HUES48 (cell line): Measurements from ENCODE around the gene CRYBB2.
"Not testable (repeated sequence)": the region's sequence is repeated elsewhere in the genome, so short reads cannot be mapped to it uniquely, and the experiment has no call there.

Experiments
- H3K27ac ChIP-seq: one replicate; pipeline ENCODE4 v1.7.0; 2013; ENCODE audit warnings: low read depth, low read length, inconsistent platforms
- H3K27me3 ChIP-seq: 2 replicates; pipeline ENCODE4 v1.6.1; 2013; ENCODE audit warnings: mild to moderate bottlenecking, low read length; ENCODE audit not compliant: control insufficient read depth, insufficient read depth
- H3K36me3 ChIP-seq: 2 replicates; pipeline ENCODE4 v1.6.1; 2013; ENCODE audit warnings: low read length; ENCODE audit not compliant: control insufficient read depth, insufficient read depth
- H3K4me1 ChIP-seq: 2 replicates; pipeline ENCODE4 v1.6.1; 2013; ENCODE audit warnings: mild to moderate bottlenecking, low read length; ENCODE audit not compliant: control insufficient read depth, insufficient read depth
- H3K4me3 ChIP-seq: 2 replicates; pipeline ENCODE4 v1.5.1; 2013; ENCODE audit warnings: mild to moderate bottlenecking, low read depth, low read length
- H3K9ac ChIP-seq: 2 replicates; pipeline ENCODE4 v1.6.1; 2013; ENCODE audit warnings: mild to moderate bottlenecking, low read depth, low read length, moderate library complexity
- H3K9me3 ChIP-seq: 2 replicates; pipeline ENCODE4 v1.6.1; 2013; ENCODE audit warnings: low read length; ENCODE audit not compliant: control insufficient read depth, insufficient read depth

Gene CRYBB2

GRCh38 chr22:25178869-25179631 is 40.4 kb upstream of the CRYBB2 start:
- not testable (repeated sequence) for H3K27ac ChIP-seq, H3K4me1 ChIP-seq, H3K9ac ChIP-seq, H3K9me3 ChIP-seq, H3K27me3 ChIP-seq, H3K4me3 ChIP-seq
- H3K36me3 ChIP-seq: peaks cover 22% of the 10 kb centered on the region

GRCh38 chr22:25182131-25183110 is 37.0 kb upstream of the CRYBB2 start:
- H3K9ac ChIP-seq: no peak overlapping the region
- H3K4me1 ChIP-seq: no peaks in the 10 kb centered on the region
- H3K4me3 ChIP-seq: no peak overlapping the region
- peaks cover 16% of the 10 kb centered on the region for H3K36me3 ChIP-seq
- H3K9me3 ChIP-seq: peaks cover 2% of the 10 kb centered on the region; the same call in 1 of the 2 replicates
- no peaks in the 10 kb centered on the region for H3K27me3 ChIP-seq
- H3K27ac ChIP-seq: no peak overlapping the region

GRCh38 chr22:25183949-25184619 is 35.4 kb upstream of the CRYBB2 start:
- no peaks in the 10 kb centered on the region for H3K27me3 ChIP-seq
- no peaks in the 10 kb centered on the region for H3K4me1 ChIP-seq
- peaks cover 2% of the 10 kb centered on the region; the same call in 1 of the 2 replicates for H3K9me3 ChIP-seq
- H3K9ac ChIP-seq: no peak overlapping the region
- no peak overlapping the region for H3K27ac ChIP-seq
- no peak overlapping the region for H3K4me3 ChIP-seq
- peaks cover 16% of the 10 kb centered on the region for H3K36me3 ChIP-seq

- no peak overlapping the region for H3K27ac ChIP-seq
These were observed 33.3 kb upstream of the CRYBB2 start for GRCh38 chr22:25186140-25186539.

GRCh38 chr22:25187469-25187868 is 32.0 kb upstream of the CRYBB2 start:
- Histone ChIP-seq H3K9me3 (no peaks in the 10 kb centered on the region; the same call in 1 of the 2 replicates), H3K27ac (no peak overlapping the region), H3K4me3 (no peak overlapping the region), H3K4me1 (no peaks in the 10 kb centered on the region), H3K36me3 (peaks cover 18% of the 10 kb centered on the region), H3K9ac (no peak overlapping the region), H3K27me3 (no peaks in the 10 kb centered on the region)

More at GRCh38 chr22:25186140-25186539, 33.3 kb upstream of the CRYBB2 start:
- no peaks in the 10 kb centered on the region for H3K27me3 ChIP-seq
- peaks cover 10% of the 10 kb centered on the region for H3K36me3 ChIP-seq
- H3K9me3 ChIP-seq: no peaks in the 10 kb centered on the region; the same call in 1 of the 2 replicates
- H3K4me1 ChIP-seq: no peaks in the 10 kb centered on the region
- H3K9ac ChIP-seq: no peak overlapping the region
- no peak overlapping the region for H3K4me3 ChIP-seq

- Histone ChIP-seq H3K27me3 (no peaks in the 10 kb centered on the region), H3K9ac (no peak overlapping the region), H3K36me3 (peaks cover 8% of the 10 kb centered on the region; the same call in 1 of the 2 replicates), H3K4me3 (no peak overlapping the region), H3K27ac (no peak overlapping the region), H3K9me3 (no peaks in the 10 kb centered on the region; the same call in 1 of the 2 replicates), H3K4me1 (no peaks in the 10 kb centered on the region)
These were observed 27.0 kb upstream of the CRYBB2 start for GRCh38 chr22:25192406-25192805.

- Histone ChIP-seq H3K9me3 (no peaks in the 10 kb centered on the region; the same call in 1 of the 2 replicates), H3K4me3 (no peak overlapping the region), H3K4me1 (no peaks in the 10 kb centered on the region), H3K27me3 (no peaks in the 10 kb centered on the region), H3K27ac (no peak overlapping the region), H3K9ac (no peak overlapping the region), H3K36me3 (peaks cover 8% of the 10 kb centered on the region; the same call in 1 of the 2 replicates)
These were observed 26.3 kb upstream of the CRYBB2 start for GRCh38 chr22:25193130-25193529.

- Histone ChIP-seq H3K9ac (no peak overlapping the region), H3K9me3 (no peaks in the 10 kb centered on the region; the same call in 1 of the 2 replicates), H3K4me1 (no peaks in the 10 kb centered on the region), H3K36me3 (peaks cover 8% of the 10 kb centered on the region; the same call in 1 of the 2 replicates), H3K27ac (no peak overlapping the region), H3K4me3 (no peak overlapping the region), H3K27me3 (no peaks in the 10 kb centered on the region)
These were observed 25.9 kb upstream of the CRYBB2 start for GRCh38 chr22:25193548-25193947.

- no peaks in the 10 kb centered on the region for H3K4me1 ChIP-seq
- H3K36me3 ChIP-seq: peaks cover 8% of the 10 kb centered on the region; the same call in 1 of the 2 replicates
These were observed 23.1 kb upstream of the CRYBB2 start for GRCh38 chr22:25196326-25196725.

GRCh38 chr22:25197340-25197739 is 22.1 kb upstream of the CRYBB2 start:
- Histone ChIP-seq H3K4me1 (no peaks in the 10 kb centered on the region), H3K9me3 (no peaks in the 10 kb centered on the region), H3K36me3 (no peaks in the 10 kb centered on the region; the same call in 1 of the 2 replicates), H3K4me3 (no peak overlapping the region), H3K27ac (no peak overlapping the region), H3K9ac (no peak overlapping the region), H3K27me3 (no peaks in the 10 kb centered on the region)

More at GRCh38 chr22:25196326-25196725, 23.1 kb upstream of the CRYBB2 start:
- no peak overlapping the region for H3K27ac ChIP-seq
- no peaks in the 10 kb centered on the region for H3K9me3 ChIP-seq
- no peak overlapping the region for H3K4me3 ChIP-seq
- no peaks in the 10 kb centered on the region for H3K27me3 ChIP-seq
- no peak overlapping the region for H3K9ac ChIP-seq
